SKM-1 (cell line): Measurements from ENCODE around the gene IP6K1.
"Not testable (repeated sequence)": the region's sequence is repeated elsewhere in the genome, so short reads cannot be mapped to it uniquely, and the experiment has no call there.

Source experiments
- DNase-seq: peaks from one replicate; lab custom pipeline; 2025; ENCODE audit not compliant: unreplicated experiment; lab: John Stamatoyannopoulos, UW

The IP6K1 gene

GRCh38 chr3:49794431-49794830 is 8.1 kb upstream of the IP6K1 start:
- no peak for DNase-seq

DNA sequence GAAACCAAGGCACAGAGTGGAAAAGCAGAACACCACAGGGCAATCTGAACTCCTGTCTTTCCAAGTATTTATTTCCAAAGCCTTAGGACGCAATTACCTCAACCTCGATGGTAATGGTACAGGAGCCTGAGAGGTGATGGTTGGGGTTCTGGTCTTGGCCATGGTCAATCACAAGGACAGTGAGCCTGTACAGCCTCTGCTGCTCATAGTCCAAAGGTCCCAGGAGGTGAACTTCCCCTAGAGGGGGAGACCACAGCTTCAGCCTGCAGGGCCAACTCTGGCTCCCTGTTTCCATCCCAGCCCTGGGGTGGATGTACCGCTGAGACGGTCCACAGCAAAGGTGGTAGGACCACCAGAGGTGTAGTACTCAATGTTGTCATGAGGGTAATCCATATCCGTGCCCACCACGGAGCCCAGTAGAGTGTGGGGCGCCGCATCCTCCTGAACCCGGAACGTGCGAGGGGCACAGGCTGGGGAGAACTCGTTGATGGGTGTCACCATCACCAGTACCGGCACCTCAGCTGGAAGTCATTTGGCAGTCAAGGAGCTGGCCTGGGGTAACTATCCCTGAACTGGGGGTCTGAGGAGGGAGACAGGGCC is 7.2 kb upstream of the IP6K1 start:
- no peak for DNase-seq

DNA sequence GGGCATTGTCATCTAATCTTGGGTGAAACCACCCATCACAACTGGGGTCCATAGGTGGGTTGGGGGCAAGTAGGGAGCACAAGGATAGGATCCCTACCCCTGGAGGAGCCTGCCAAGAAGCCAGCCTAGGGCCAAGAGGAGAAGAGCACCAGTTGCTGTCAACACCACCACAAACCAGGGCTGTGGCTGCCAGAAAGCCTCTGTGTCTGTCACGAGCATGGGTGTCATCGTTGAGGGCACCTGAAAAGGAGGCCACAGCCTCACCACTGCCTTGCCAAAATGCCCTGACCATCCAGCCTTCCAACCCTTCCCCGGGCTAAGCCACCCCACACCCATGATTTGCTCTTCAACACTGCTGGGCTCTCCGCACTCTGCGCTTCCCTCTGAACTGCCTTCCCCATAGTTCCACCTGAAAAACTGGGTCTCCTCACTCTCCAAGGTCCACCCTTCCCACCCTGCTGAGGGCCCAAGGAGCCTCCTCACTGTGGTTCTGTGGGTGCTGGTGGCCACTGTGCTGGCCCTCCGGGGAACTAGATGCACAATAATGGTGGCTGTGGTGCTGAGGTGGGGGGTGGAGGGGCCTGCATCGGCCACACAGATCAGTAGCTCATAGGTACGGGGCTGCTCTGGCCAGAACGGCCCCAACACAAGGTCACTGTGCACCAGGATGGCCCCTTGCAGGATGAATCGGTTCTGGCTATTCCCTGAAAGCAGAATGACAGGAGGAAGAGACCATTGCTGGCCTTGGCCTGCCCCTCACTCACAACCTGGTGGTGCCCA is 6.2 kb upstream of the IP6K1 start:
- DNase-seq, result no peak

DNA sequence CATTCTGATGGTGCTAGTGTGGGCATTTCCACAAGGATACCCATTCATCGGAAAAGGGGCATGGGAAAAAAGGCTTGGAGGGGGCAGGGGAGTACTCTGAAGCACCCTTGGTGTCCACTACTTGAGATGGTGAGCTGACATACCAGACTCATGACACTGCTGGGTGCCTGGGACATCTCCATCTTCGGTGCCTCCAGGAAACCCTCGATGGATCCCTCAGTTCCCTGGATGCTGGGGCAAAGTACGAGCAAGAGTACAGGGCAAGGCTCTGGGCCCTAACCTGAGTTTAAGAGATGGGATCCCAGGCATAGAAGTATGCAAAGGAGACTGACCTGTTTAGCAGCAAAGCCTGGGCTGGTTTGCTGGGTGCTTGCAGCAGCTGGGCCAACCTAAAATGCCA is 5.2 kb upstream of the IP6K1 start:
- no peak for DNase-seq

DNA sequence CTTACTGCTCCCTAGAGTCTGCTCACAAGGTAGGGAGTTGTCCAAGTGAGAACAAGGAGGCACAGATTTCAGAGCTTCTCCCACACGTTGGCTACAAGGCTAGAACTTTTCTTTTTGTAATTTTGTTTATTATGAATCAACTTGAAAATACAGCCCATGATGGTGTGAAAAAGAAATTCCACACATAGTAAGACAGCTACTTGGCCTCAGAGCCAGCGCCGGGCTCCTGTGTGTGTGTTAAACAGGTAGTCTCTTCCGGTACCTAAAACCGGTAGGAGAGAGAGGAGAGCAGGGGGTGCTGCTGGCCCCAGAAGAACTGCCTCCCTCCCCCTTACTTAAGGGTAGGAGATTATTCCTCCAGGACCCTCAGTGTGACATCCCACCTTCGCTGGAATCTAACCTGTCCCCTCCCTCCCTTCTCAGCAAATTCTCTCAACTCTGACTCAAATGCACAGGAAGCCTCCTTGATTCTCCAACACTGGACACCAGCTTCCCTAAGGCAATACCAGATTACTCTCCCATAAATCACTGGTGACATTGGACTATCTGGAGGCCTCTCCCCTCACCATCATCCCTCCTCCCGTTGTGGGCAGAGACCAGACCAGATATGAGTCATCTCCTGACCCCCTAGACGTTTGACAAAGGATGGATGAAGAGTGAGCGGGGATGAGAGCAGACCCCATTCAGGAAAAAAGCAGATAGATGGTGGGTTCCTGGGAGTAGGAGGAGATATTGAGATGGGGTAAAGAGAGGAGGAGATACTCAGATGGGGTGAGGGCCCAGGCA is 4.5 kb upstream of the IP6K1 start:
- no peak for DNase-seq

GRCh38 chr3:49788056-49788455 is 1.7 kb upstream of the IP6K1 start:
- no peak for DNase-seq

GRCh38 chr3:49787536-49787935 is 1.2 kb upstream of the IP6K1 start:
- no peak for DNase-seq

- DNase-seq, result no peak
These were observed 781 bp upstream of the IP6K1 start for GRCh38 chr3:49787182-49787464.

DNA sequence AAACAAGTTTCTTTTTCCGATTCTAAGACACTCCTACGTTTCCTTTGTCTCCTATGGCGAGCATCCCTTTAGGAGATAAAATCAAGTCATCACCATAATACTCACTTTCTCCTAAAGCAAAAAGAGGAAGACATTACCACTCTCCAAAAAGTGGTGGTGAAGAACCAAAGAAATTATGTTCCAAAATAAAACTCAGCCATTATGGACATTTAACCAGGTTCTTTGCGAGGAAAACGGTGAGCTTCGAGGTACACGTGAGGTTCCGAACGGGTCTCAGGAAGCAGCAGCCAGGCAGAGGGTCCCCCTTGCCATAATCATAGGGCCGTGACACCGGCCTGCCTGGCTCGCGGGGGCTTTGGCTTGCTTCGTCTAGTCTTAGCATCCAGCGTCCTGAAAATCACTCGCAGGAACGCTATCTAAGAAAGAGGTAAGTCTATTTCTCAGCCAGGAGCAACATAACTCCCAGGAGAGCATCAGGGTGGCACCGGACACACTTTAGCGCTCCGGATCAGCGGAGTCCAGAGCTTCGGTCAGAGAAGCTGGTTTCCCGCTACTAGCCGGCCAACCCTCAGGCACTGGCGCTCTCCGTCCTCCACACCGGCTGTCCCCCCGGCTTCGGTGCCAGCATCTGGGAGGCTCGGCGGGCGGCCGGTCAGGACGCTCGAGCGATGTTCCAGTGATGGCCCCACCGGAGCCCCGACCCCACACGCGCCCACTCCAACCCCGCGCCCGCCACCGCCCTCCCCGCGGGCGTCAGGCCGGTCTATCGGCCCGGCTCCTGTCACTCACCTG is 581 bp downstream of the IP6K1 start:
- no peak for DNase-seq

DNA sequence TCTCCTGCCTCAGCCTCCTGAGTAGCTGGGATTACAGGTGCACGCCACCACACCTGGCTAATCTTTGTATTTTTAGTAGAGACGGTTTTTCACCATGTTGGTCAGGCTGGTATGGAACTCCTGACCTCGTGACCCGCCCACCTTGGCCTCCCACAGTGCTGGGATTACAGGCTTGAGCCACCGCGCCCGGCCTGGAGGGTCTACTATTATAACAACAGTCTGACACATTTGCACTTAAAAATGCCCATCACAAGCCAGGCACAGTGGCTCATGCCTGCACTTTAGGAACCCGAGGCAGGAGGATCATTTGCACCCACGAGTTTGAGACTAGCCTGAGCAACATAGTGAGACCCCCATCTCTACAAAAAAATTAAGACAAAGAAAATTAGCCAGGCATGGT is 4.1 kb downstream of the IP6K1 start:
- not testable (repeated sequence) for DNase-seq

DNA sequence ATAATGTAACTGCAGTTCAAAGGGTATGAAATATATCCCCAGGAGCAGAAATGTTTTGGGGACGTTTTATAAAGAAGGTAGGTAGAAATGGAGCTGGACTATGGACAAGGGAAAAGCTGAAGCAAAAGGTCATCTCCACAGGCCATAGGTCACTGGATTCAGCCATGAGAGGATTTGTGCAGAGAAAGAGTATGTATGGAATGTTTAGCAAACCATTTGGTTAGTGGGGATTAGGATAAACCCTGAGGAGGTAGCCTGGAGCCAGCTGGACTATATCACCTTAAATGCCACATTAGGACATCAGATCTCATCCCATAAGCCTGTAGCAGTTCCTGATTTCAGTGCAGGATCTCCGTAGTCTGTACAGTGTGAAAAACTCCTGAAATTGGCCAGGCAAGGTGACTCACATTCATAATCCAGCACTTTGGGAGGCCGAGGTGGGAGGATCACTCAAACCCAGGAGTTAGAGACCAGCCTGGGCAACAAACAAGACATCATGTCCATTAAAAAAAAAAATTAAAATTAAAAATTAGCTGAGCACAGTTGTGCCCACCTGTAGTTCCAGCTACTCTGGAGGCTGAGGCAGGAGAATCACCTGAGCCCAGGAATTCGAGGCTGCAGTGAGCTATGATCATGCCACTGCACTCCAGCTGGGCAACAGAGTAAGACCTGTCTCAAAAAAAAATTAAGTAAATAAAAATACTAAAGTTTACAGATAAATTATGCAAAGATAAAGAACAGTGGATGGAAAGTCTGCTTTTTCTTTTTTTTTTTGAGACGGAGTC is 4.7 kb downstream of the IP6K1 start:
- no peak for DNase-seq

- not testable (repeated sequence) for DNase-seq
These were observed 5.4 kb downstream of the IP6K1 start for GRCh38 chr3:49780975-49781365.

- no peak for DNase-seq
These were observed 6.0 kb downstream of the IP6K1 start for GRCh38 chr3:49780080-49780974.

GRCh38 chr3:49779358-49780079 is 6.8 kb downstream of the IP6K1 start:
- DNase-seq, result no peak

DNA sequence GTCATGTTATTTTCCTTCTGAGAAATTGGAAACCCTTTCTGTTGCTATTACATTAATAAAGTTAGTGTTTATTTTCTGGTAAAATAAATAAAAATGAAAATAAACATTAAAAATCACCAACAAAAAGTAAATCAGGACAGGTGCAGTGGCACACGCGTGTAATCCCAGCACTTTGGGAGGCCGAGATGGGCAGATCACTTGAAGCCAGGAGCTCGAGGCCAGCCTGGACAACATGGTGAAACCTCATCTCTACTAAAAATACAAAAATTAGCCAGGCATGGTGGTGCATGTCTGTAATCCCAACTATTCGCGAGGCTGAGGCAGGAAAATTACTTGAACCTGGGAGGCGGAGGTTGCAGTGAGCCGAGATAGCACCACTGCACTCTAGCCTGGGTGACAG is 10.2 kb downstream of the IP6K1 start:
- not testable (repeated sequence) for DNase-seq

GRCh38 chr3:49775538-49775937 is 10.8 kb downstream of the IP6K1 start:
- no peak for DNase-seq

GRCh38 chr3:49772703-49773102 is 13.6 kb downstream of the IP6K1 start:
- no peak for DNase-seq

- DNase-seq, result no peak
These were observed 14.9 kb downstream of the IP6K1 start for GRCh38 chr3:49771340-49771938.

GRCh38 chr3:49769926-49770325 is 16.4 kb downstream of the IP6K1 start:
- no peak for DNase-seq
